Medulla oblongata (tissue), 1 donor: Measurements from ENCODE around the gene AK8.
A peak's percentile ranks its signal among the peaks of the same experiment; 100 is the strongest.

ENCODE experiments used
- DNase-seq: peaks from one replicate; pipeline ENCODE4 v3.0.0-alpha.2; 2015; ENCODE audit errors: extremely low spot score

The AK8 gene

DNA sequence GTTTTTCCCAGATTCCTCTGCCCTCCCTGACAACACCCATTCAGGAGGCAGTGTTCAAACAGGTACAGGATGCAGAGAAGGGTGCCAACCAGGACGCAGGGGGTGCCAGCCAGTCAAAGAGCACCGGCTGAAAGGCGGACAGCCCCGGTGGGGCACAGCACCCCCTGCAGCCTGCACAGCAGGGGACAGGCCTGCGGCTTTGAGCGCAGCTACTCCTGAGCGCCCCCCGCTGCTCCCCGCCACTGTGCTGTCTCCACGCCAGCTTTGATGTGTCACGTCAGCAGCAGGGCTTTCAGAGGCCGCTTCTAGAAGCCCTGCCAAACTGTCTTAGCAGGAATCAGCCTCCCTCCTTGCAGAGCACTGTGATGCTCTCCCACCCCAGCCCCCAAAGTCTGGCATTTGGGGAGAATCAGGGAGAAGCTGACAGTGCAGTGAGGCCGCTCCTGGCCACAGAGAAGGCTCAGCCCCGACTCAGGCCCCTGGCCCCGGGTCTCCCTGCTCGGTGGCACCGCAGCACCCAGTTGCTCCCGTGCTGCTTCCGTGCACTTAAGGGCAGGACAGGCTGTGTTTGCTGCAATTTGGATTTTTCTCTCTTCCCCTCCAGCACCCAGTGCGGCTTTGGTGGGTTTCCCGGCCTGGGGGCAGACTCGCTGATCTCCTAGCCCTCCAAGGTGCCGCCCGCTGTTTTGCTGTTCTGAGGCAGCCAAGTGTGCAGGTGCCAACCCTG is 20.3 kb downstream of the AK8 start:
- DNase-seq, result no peak

GRCh38 chr9:132857031-132857430 is 21.1 kb downstream of the AK8 start:
- no peak for DNase-seq

DNA sequence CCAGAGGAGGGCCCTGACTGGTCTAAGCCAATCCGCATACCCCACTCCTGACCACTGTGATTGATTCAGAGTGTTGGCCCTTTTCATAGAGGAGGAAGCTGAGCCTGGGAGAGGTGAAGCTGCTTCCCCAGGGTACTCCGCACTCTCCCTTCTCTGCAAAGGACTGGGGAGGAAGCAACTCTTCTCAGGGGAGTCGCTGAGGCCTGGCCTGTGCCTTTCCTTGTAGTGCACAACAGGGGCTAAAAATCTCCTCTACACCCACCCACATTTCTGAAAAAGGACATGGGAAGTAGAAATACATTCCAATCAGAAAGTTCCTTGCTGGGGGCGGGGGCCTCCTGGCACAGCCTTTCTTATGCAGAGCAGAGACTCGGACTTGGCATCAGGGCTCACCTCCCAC is 22.2 kb downstream of the AK8 start:
- DNase-seq, result no peak

GRCh38 chr9:132854832-132855231 is 23.3 kb downstream of the AK8 start:
- DNase-seq, result no peak

DNA sequence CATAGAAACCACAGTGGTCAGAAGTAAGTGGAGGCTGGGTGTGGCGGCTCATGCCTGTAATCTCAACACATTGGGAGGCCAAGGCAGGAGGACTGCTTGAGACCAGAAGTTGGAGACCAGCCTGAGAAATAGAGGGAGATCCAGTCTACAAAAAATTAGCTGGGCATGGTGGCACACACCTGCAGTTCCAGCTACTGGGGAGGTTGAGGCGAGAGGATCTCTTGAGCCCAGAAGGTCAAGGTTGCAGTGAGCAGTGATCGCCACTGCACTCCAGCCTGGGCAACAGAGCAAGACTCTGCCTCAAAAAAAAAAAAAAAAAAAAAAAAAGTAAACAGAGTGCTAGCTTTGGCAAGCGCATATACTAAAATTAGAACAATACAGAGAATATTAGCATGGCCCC is 24.6 kb downstream of the AK8 start:
- no peak for DNase-seq

DNA sequence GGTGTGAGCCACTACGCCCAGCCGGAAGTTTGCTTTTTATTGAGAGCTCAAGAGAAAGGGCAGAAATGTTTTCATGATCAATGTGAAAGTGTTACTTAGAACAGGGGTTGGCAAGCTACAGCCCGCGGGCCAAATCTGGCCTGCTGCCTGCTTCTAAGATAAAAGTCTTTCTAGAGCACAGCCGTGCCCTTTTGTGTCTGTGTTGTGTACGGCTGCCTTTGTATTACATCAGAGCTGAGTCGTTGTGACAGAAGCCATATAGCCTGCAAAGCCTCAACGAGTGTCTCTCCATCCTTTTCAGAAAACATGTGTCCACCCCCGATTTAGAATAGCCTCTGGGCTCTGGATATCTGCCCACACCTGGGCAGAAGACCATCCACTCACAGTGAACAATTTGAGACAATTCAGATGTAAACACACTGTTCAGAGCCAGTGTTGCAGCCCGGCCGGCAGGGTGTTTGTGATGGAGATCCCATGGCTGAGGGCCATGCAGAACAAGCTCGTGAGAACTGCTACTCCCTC is 28.8 kb downstream of the AK8 start:
- DNase-seq, result peak; percentile 43

DNA sequence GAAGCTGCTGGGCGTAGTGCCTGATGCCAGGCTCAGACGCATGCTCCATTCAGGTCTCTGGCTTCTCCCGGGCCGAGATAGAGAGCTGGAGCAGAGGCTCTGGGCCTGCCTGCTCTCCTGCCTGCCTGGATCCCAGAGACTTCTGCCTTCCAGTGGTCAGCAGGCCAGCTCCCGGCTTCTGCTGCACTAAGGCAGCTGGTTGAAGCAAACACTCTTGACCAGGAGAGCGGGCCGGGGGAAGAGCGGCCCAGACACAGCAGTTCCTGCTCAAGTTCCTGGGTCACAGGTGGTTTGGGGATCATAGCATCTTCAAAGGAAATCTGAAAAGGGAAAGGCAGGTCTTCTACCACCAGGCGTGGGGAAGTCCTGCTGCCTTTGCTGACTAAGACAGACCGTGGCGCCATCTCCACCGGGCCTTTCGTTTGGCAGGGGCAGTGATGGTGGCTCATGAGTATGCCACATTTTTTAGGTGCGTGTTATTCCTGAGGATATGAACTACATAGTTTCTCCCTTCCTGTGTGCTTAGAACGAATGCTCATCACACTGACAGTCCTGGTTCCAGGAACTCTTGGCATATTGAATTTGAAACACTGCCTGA is 31.1 kb downstream of the AK8 start:
- no peak for DNase-seq

- no peak for DNase-seq
Measured at GRCh38 chr9:132846109-132846917, 31.8 kb downstream of the AK8 start.

GRCh38 chr9:132842124-132843044 is 35.7 kb downstream of the AK8 start:
- no peak for DNase-seq

DNA sequence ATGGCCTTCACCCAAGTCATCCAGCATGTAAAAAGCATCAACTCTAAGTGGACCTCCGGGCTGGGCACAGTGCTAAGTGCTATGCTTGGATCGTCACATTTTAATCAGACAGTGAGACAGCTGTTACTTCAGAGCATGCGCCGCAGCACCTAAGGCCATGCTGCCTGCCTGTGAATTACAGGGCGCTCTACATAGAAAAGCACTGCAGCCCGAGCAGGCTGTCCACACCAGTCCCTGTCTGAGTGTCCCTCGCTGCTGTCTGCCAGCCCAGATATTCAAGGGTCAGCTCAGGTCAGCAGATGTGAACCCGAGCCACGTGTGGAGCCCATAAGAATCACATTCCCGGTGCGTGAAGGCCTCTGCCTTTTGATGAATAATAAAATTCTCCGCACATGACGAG is 37.1 kb downstream of the AK8 start:
- DNase-seq, result no peak

DNA sequence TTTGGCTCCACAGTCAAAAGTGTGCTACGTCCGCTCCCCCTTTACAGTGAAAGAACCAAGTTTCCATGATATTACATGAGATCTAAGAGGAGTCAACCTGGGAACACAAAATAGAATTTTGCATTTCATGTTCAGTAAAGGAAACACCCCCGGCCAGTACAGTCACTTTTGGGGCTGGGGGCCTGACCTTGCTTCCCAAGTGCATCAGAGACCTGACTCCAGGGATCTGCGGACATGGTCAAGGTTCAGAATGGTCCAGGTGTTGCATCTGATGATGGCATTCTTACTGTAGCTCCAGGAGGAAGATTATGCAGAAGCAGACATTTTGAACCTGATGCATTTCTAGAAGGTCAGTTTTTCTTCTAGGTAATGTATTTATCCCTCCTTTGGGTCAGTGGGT is 39.8 kb downstream of the AK8 start:
- DNase-seq, result no peak

GRCh38 chr9:132837501-132838286 is 40.4 kb downstream of the AK8 start:
- no peak for DNase-seq

GRCh38 chr9:132834343-132834742 is 43.7 kb downstream of the AK8 start:
- DNase-seq, result no peak

DNA sequence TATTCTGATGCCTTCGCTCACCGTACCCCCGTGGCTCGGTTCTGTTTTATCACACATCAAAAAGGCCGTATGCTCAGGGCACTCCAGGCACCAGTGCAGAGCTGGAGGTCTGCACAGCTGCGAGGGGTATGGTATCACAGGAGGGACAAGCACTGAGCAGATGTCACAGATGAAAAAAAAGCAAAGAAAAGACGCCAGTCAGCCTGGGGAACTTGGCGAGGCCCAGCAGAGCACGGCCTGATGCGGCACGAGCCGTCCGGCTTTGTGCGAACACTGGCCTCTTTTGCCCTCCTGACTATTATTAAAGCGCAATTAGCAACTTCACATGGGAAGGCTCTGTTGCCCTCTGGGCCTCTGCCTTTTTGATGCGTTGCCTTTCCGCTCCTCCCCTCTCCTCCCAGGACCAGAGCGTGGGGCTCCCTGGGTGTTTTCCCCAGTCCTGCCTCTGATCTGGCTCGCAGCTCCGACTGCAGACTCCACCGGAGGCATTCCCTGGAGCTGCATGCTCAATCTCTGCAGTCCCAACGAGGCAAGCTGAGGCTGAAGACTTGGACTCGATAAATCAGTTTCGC is 44.4 kb downstream of the AK8 start:
- peak; percentile 12 for DNase-seq

DNA sequence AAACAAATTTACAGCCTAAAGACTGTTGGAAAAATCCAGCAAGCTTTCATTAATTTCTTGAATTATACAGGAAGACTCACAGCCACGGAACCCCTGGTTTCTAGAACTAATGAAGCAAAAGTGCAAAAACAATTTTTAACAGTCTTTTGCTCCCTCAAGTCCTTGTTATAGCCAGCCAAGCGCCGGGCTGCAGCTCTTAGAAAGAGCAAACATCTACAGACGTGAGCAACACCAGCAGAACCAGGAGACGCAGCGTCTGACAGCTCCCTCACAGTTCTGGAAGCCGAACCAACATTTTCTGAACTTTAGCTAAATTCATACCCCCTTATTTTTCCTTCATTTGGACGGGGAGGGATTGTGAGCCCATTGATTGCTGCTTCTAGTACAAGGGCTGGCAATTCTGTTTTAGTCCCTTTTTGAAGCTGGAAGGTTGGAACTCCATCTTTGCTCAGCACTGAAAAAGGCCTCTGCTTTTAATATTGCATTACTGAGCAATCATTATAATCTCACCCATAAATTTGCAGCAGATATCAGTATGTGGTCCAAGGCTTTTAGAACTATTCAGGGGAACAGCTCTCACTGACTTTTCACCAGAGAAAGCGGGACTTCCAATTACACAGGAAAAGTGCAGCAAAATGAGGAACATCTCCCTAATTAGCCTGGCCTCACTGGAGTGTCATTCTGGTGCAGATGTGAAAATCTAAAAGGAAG is 45.8 kb downstream of the AK8 start:
- no peak for DNase-seq

GRCh38 chr9:132828201-132828770 is 49.8 kb downstream of the AK8 start:
- no peak for DNase-seq

DNA sequence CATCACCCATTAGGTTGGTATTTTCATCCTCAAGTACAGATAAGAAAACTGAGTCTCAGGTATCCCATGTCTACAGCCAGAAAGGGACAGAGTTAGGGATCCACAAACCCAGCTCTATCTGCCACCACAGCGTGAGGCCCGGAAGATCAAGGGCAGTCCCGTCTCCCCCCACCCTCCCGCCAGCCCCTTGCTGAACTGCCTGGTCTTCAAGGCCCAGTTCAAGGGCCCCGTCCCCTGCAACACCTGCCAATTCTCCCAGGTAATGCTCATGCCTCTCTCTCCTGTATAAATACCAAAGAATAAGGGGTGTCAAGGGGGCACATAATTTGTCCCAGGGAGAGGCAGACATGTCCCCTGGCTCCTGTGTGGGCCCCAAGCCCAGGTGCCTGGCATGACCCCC is 50.7 kb downstream of the AK8 start:
- DNase-seq, result no peak

DNA sequence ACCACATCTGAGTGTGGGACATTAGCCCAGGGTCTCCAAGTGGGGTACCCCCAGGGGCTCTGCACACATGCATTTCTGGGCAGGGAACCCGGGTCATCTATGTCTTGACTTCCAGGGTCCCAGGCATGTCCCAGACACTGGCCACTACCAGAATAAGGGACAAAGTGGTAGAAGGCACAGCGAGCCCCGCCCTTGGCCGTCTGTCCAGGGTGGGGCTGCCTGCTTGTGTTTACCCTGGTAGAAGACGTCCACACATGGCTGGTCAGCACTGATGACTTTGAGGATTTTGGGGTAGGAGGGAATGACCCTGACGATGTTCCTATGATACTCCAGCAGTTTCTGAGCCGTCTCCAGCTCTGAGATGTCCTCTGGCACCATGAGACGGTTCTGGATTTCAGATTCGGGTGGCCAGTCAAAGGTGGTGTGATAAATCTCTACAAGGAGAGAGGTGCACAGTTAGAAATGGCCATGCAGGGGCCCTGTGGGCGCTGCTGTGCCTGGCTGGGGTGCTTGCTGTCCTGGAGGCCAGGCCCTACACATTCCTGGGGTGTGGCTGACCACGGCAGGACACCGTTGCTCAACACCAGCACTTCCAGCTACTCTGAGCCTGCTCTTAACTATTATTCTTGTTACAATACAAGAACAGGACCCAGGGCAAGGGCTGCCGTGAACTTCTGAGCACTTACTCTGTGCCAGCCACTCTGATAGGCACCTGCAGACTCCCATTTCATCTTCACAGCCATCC is 51.3 kb downstream of the AK8 start:
- DNase-seq, result no peak

DNA sequence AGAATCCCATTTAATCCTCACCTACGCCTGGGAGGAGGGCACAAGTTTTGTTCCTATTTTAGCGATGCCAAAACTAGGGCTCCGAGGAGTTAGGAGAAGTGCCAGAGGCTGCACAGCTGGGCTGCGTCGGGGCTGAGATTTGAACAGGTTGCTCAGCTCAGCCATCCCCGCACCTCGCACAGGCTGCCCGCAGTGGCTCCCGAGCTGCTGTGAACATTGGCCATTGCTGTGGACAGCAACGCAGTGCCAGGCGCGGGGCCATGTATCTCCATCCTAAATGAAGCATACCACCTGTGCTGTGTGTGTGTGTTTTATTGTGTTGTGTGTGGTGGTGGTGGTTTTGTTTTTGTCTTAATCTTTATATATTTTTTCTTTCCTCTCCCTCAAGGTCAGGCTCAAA is 52.0 kb downstream of the AK8 start:
- DNase-seq, result no peak
